ENCODE data around the gene PPP1R9A. TPM values are rescaled to one million over a fixed set of nuclear protein-coding genes. Genes with fewer than 3 reads are reported as not detected.

PPP1R9A gene
- polyA plus RNA-seq, 3 donors, result not detected

- Histone ChIP-seq H2AFZ (ENCODE audit: insufficient read depth, low read depth, low read length, poor library complexity, severe bottlenecking) (no peak overlapping the region), H3K4me3 (replicated peaks in 1 of 3; ENCODE audit: low read depth in 2 of 3, low read length in 3 of 3) (no peak overlapping the region), H3K36me3 (replicated peaks in 1 of 2; ENCODE audit: control insufficient read depth in 1 of 2, insufficient read depth in 2 of 2, low read length in 2 of 2) (no peaks in the 10 kb centered on the region), H3K4me1 (ENCODE audit: control insufficient read depth in 1 of 2, insufficient read depth in 2 of 2, low read length in 2 of 2) (no peaks in the 10 kb centered on the region), H3K27me3 (ENCODE audit: control insufficient read depth in 2 of 2, insufficient read depth in 2 of 2, low read length in 2 of 2) (no peaks in the 10 kb centered on the region), H3K9ac (ENCODE audit: insufficient read depth, low read length, poor library complexity, severe bottlenecking) (no peak overlapping the region), H4K20me1 (ENCODE audit: insufficient read depth, low read length) (no peaks in the 10 kb centered on the region), H3K4me2 (replicated peaks; ENCODE audit: extremely low read depth, low read length, poor library complexity, severe bottlenecking) (no peak overlapping the region), H3K9me3 (replicated peaks in 1 of 2; ENCODE audit: control insufficient read depth in 1 of 2, insufficient read depth in 1 of 2, low read length in 2 of 2) (no peaks in the 10 kb centered on the region), H3K79me2 (ENCODE audit: insufficient read depth, low read length) (no peaks in the 10 kb centered on the region), H3K27ac (ENCODE audit: low read depth in 1 of 2, low read length in 2 of 2) (no peak overlapping the region)
- no peaks in the 10 kb centered on the region for H3K4me1 Mint-ChIP-seq
- peaks cover 0 to 6% (median 2%) of the 10 kb centered on the region in 7 donors for H3K9me3 Mint-ChIP-seq
- no peak overlapping the region for H3K4me3 Mint-ChIP-seq
- intact Hi-C loops (cut with micrococcal nuclease), result no loop called here
- H3K27me3 Mint-ChIP-seq (ENCODE audit: low read depth in 3 of 3), result peaks cover 0 to 2% (median 0%) of the 10 kb centered on the region in 3 donors
- no peak overlapping the region for H3K27ac Mint-ChIP-seq
- no peaks in the 10 kb centered on the region for H3K36me3 Mint-ChIP-seq
- TF ChIP-seq CTCF (IDR thresholded peaks at IDR 0.05), result no peak
- no CpG with 5 or more reads among the region's 1 CpG for WGBS (ENCODE audit: insufficient coverage)
- DNase-seq, result no peak
These were observed 103.9 kb downstream of the PPP1R9A start for GRCh38 chr7:95011146-95011928.

GRCh38 chr7:95011995-95012394 lies 104.6 kb downstream of the PPP1R9A start:
- TF ChIP-seq CTCF (IDR thresholded peaks at IDR 0.05), result no peak
- Histone ChIP-seq H3K4me1 (ENCODE audit: control insufficient read depth in 1 of 2, insufficient read depth in 2 of 2, low read length in 2 of 2) (no peaks in the 10 kb centered on the region), H3K9me3 (replicated peaks in 1 of 2; ENCODE audit: control insufficient read depth in 1 of 2, insufficient read depth in 1 of 2, low read length in 2 of 2) (no peaks in the 10 kb centered on the region), H4K20me1 (ENCODE audit: insufficient read depth, low read length) (no peaks in the 10 kb centered on the region), H3K9ac (ENCODE audit: insufficient read depth, low read length, poor library complexity, severe bottlenecking) (no peak overlapping the region), H2AFZ (ENCODE audit: insufficient read depth, low read depth, low read length, poor library complexity, severe bottlenecking) (no peak overlapping the region), H3K4me3 (replicated peaks in 1 of 3; ENCODE audit: low read depth in 2 of 3, low read length in 3 of 3) (no peak overlapping the region), H3K4me2 (replicated peaks; ENCODE audit: extremely low read depth, low read length, poor library complexity, severe bottlenecking) (no peak overlapping the region), H3K36me3 (replicated peaks in 1 of 2; ENCODE audit: control insufficient read depth in 1 of 2, insufficient read depth in 2 of 2, low read length in 2 of 2) (no peaks in the 10 kb centered on the region), H3K27ac (ENCODE audit: low read depth in 1 of 2, low read length in 2 of 2) (no peak overlapping the region), H3K27me3 (ENCODE audit: control insufficient read depth in 2 of 2, insufficient read depth in 2 of 2, low read length in 2 of 2) (no peaks in the 10 kb centered on the region), H3K79me2 (ENCODE audit: insufficient read depth, low read length) (no peaks in the 10 kb centered on the region)
- H3K4me1 Mint-ChIP-seq, result no peaks in the 10 kb centered on the region
- H3K9me3 Mint-ChIP-seq, result peaks cover 0 to 6% (median 0%) of the 10 kb centered on the region in 7 donors
- H3K4me3 Mint-ChIP-seq, result no peak overlapping the region
- no peaks in the 10 kb centered on the region for H3K36me3 Mint-ChIP-seq
- no peak for DNase-seq
- no peak overlapping the region for H3K27ac Mint-ChIP-seq
- no peaks in the 10 kb centered on the region for H3K27me3 Mint-ChIP-seq (ENCODE audit: low read depth in 3 of 3)
- intact Hi-C loops (cut with micrococcal nuclease), result no loop called here
- WGBS (ENCODE audit: insufficient coverage), result 0% methylated on average over 1 of the region's 4 CpGs
